HFF-Myc (cell line): ENCODE data around the gene SHTN1.

Source experiments
- DNase-seq: peaks from one replicate; pipeline ENCODE4 v3.0.0-alpha.2; 2011; ENCODE audit warnings: low read depth; ENCODE audit errors: extremely low read depth
- H3K4me3 ChIP-seq: replicated peaks from 2 replicates; pipeline ENCODE4 v1.5.1; 2011; ENCODE audit warnings: low read depth, mild to moderate bottlenecking, control low read depth, low read length
- TF ChIP-seq, protein P1 (sequence below): IDR thresholded peaks from 2 replicates; pipeline ENCODE4 v1.5.1; 2012; ENCODE audit warnings: mild to moderate bottlenecking, low read depth, low read length, control low read depth; ENCODE audit errors: missing control alignments

SHTN1 gene

DNA sequence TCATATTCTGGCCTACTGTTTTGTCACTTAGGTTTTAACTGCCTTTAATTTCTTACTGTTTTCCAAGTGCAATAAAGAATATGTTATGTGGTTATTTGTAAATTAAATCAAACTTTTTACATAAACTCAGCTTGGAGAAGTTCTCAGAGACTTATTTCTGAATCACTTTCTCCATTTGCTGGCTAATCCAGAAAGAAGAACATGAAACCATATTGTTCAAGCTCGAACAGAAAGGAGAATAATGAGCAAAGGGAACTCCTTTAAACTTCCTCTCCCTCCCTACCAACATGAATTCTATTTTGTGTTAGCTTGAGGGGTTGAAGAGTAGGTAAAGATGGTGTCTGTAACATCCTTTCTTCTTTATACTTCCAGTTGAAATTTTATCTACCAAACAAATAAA, 52.3 kb downstream of the SHTN1 start:
- no peak overlapping the region for H3K4me3 ChIP-seq
- TF ChIP-seq, protein P1, sequence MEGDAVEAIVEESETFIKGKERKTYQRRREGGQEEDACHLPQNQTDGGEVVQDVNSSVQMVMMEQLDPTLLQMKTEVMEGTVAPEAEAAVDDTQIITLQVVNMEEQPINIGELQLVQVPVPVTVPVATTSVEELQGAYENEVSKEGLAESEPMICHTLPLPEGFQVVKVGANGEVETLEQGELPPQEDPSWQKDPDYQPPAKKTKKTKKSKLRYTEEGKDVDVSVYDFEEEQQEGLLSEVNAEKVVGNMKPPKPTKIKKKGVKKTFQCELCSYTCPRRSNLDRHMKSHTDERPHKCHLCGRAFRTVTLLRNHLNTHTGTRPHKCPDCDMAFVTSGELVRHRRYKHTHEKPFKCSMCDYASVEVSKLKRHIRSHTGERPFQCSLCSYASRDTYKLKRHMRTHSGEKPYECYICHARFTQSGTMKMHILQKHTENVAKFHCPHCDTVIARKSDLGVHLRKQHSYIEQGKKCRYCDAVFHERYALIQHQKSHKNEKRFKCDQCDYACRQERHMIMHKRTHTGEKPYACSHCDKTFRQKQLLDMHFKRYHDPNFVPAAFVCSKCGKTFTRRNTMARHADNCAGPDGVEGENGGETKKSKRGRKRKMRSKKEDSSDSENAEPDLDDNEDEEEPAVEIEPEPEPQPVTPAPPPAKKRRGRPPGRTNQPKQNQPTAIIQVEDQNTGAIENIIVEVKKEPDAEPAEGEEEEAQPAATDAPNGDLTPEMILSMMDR: no peak
- no peak for DNase-seq

DNA sequence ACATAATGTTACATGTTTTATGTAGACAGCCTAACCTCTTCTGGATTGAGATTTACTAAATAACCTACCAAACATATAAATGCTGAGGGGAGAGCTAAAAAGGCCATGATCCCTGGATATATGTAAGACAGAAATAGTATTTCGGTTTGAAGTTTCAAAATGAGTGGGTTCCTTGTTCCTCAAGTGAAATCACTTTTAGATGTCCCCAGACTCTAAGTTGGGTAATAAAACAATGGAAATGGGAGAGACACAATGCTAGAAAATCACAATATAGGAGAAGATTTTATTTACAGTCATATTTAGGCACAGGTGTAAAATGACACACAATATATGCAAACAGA, 56.5 kb downstream of the SHTN1 start:
- TF ChIP-seq, protein P1: no peak
- no peak for DNase-seq

DNA sequence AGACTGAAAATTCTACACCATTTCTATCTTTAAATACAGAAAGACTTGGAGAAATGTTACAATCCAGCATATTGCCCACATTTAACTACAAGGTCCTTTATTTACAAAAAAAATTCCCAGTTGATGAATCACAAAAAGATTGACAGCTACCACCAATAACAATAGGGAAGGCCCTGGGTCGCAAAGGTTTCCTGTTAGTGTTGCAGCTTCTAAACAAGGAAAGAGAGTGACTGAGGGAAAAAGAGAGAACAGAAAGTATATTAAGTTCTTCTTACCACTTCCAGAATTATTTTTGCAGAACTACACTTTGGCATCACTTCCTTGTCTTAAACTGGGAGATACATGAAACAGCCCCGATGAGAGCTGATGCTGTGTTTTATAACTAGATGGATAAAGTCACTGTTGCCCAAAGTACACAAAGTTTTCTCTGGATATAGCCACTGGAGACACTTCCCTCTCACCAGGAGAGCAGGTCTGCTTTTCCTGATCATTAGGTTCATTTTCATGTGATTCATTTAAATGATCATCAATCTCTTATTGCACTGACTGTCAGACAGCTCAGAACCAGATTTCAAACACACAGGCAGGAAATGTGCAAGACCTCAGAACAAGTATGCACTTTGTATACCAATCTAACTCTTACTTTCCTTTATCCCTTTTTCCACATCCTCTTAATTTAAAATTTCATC, 57.0 kb downstream of the SHTN1 start:
- no peak overlapping the region for H3K4me3 ChIP-seq
- TF ChIP-seq, protein P1: no peak

More for the DNA sequence above, 56.5 kb downstream of the SHTN1 start:
- no peak overlapping the region for H3K4me3 ChIP-seq

DNA sequence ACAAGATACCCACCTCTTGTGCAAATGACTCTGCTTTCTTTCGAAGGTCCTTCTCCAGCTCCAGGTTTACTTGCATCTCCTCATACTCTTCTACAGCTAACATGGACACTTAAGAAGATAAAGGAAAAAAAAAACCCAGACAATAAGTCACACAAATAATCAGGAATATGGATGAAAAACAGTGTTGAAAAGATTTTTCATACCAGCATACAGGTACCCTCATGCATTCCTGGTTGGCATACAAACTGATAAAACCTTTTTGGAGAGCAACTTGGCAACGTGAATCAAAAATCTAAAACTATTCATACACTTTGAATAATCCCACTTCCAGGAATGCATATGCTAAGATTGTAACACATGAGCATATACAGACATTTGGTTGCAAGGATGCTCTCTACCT, 60.1 kb downstream of the SHTN1 start:
- no peak for DNase-seq
- no peak overlapping the region for H3K4me3 ChIP-seq
- TF ChIP-seq, protein P1: no peak

More for the DNA sequence above, 57.0 kb downstream of the SHTN1 start:
- DNase-seq: peak; percentile 21

DNA sequence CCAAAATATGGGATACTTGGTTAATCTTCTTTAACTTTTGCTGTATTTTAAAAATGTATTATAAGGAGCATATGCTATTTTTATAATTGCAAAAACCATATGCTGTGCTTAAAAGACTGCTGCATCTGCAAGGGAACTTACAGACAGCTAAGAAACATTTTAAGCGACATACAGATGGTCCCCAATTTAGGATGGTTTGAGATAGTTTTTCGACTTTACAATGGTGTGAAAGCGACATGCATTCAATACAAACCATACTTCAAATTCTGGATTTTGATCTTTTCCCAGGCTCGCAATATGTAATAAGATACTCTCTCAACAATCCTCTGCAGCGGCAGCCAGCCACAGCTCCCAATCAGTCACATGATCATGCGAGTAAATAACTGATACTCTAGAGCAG, 73.2 kb downstream of the SHTN1 start:
- TF ChIP-seq, protein P1: no peak
- no peak for DNase-seq

DNA sequence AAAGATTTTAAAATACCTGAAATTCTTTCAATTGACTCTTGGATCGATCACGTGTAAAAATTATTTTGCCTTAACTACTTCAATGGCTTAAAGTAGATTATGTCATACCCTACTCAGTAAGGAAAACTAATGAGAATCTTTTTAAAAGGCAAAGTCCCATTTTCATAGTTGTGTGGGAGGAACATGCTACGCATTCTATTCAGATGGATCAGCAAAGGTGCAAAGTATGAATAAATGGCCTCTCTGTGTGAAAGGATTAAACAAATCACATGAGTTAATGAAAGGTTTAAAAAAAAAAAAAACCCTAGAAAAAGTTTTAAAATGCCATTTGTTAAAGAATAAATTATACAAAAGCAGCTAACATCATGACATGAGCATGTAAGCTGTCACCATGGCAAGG, 78.6 kb downstream of the SHTN1 start:
- no peak for DNase-seq
- no peak overlapping the region for H3K4me3 ChIP-seq
- TF ChIP-seq, protein P1: no peak

More for the DNA sequence above, 73.2 kb downstream of the SHTN1 start:
- no peak overlapping the region for H3K4me3 ChIP-seq

DNA sequence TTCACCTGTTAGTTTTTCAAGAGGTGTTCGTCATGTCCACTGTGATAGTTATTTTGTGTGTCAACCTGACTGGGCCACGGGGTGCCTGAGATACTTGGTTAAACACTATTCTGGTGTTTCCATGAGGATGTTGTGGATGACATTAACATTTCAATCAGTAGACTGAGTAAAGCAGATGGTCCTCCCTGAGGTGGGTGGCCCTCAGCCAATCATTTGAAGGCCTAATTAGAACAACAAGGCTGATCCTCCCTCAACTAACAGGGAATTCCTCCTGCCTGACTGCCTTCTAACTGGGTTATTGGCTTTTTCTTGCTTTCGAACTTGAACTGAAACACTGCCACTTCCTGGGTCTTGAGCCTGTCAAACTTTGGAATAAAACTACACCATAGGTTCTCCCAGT, 79.9 kb downstream of the SHTN1 start:
- no peak for DNase-seq
- H3K4me3 ChIP-seq: no peak overlapping the region
- TF ChIP-seq, protein P1: no peak
